ENCODE measurements around the gene HECW1. TPM values are rescaled to one million over a fixed set of nuclear protein-coding genes. Genes with fewer than 3 reads are reported as not detected.

Gene HECW1
- total RNA-seq, 2 experiments from 2014 or later: not detected

DNA sequence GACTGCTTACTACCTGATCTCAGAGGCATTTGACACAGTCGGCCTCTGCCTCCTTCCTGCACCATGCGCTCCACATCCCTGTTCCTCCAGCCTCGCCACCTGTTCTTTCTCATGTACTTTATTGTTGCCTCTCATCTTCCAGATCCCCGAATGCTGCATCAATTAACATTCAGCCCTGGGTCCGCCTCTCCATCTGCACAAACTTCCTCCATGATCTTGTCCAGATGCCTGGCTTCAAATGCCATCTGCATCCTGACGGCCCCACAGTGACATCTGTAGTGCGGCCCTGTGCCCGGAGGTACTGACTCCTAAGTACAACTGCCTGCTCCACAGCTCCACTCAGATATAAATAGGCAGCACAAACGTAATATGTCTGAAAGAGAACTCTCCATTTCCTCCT is 419.3 kb downstream of the HECW1 start:
- ATAC-seq (no peak), DNase-seq (no peak)
- TF ChIP-seq, protein P1, sequence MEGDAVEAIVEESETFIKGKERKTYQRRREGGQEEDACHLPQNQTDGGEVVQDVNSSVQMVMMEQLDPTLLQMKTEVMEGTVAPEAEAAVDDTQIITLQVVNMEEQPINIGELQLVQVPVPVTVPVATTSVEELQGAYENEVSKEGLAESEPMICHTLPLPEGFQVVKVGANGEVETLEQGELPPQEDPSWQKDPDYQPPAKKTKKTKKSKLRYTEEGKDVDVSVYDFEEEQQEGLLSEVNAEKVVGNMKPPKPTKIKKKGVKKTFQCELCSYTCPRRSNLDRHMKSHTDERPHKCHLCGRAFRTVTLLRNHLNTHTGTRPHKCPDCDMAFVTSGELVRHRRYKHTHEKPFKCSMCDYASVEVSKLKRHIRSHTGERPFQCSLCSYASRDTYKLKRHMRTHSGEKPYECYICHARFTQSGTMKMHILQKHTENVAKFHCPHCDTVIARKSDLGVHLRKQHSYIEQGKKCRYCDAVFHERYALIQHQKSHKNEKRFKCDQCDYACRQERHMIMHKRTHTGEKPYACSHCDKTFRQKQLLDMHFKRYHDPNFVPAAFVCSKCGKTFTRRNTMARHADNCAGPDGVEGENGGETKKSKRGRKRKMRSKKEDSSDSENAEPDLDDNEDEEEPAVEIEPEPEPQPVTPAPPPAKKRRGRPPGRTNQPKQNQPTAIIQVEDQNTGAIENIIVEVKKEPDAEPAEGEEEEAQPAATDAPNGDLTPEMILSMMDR (IDR thresholded peaks at IDR 0.05): no peak
- H3K27me3 Mint-ChIP-seq: no peaks in the 10 kb centered on the region
- H3K4me1 Mint-ChIP-seq (ENCODE audit: low read depth): no peaks in the 10 kb centered on the region
- ChIA-PET CTCF (no interaction called here), POLR2A (interaction anchor here (1.1 kb wide), 1 partner anchor 11 kb away, joined by 3 read pairs; no protein-coding TSS in a partner anchor)
- no peaks in the 10 kb centered on the region for H3K9me3 Mint-ChIP-seq
- no peak overlapping the region for H3K4me3 Mint-ChIP-seq
- no peaks in the 10 kb centered on the region for H3K36me3 Mint-ChIP-seq (ENCODE audit: low read depth)
- H3K27ac Mint-ChIP-seq: no peak overlapping the region
- intact Hi-C loops (cut with micrococcal nuclease): no loop called here

DNA sequence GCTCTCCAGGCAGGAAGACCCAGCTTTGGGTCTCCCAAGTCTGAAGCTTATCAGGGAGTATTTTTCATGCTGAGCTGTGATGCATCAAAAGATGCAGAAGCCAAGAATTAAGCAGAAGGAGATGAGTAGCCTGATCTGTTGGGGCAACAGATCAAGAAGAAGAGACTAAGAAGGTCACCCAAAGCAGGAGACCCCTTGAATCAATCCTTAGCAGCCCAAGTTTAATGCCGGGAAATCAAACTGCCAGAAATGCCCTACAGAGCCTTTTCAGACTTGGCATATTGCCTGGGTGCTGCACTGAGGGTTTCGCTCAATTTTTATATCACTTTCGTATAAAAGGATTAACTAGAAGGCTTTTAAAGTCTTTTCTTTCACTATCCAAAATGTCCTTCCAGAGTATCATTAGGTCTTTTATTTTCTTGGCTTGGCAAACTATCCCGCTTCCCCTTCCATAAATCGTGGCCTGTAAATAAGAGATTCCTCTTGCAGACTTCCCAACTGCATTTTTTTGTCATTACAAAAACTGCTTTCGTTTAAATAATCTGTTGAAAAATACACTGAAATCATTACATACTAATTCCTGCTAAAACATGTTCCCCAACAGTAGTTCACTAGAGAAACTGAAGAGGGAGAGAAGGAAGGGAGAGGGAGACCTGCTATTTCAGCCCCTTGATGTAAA is 421.5 kb downstream of the HECW1 start:
- no peaks in the 10 kb centered on the region for H3K4me1 Mint-ChIP-seq (ENCODE audit: low read depth)
- ATAC-seq (no peak), DNase-seq (no peak)
- ChIA-PET POLR2A (no interaction called here), CTCF (no interaction called here)
- TF ChIP-seq, protein P1 (IDR thresholded peaks at IDR 0.05): no peak
- intact Hi-C loops (cut with micrococcal nuclease): no loop called here
- H3K27ac Mint-ChIP-seq: no peak overlapping the region
- H3K36me3 Mint-ChIP-seq (ENCODE audit: low read depth): no peaks in the 10 kb centered on the region
- no peaks in the 10 kb centered on the region for H3K27me3 Mint-ChIP-seq
- no peak overlapping the region for H3K4me3 Mint-ChIP-seq
- H3K9me3 Mint-ChIP-seq: no peaks in the 10 kb centered on the region

DNA sequence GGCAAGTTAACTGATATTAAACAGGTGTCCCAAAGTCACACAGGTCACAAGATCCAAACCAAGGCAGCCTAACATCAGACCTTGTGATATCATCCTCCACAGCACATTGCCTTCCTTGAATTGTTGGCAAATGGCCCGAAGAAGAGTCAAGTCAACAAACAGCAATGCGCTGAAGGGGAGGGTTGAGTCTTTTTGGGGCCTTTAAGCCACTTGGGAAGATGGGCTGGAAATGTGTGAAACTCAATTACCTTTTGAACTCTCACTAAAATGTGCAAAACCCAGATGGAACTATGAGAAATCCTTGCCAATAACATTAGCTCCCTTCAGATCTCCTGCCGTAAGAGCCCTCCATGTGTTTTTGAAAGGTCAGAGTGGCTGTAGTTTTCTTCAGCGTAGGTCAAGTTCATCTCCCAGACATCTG is 422.6 kb downstream of the HECW1 start:
- Mint-ChIP-seq H3K4me3 (no peak overlapping the region), H3K36me3 (ENCODE audit: low read depth) (no peaks in the 10 kb centered on the region), H3K9me3 (no peaks in the 10 kb centered on the region), H3K4me1 (ENCODE audit: low read depth) (no peaks in the 10 kb centered on the region), H3K27me3 (no peaks in the 10 kb centered on the region), H3K27ac (no peak overlapping the region)
- ChIA-PET POLR2A (no interaction called here), CTCF (no interaction called here)
- DNase-seq (no peak), ATAC-seq (no peak)
- intact Hi-C loops (cut with micrococcal nuclease): no loop called here
- TF ChIP-seq, protein P1 (IDR thresholded peaks at IDR 0.05): no peak

DNA sequence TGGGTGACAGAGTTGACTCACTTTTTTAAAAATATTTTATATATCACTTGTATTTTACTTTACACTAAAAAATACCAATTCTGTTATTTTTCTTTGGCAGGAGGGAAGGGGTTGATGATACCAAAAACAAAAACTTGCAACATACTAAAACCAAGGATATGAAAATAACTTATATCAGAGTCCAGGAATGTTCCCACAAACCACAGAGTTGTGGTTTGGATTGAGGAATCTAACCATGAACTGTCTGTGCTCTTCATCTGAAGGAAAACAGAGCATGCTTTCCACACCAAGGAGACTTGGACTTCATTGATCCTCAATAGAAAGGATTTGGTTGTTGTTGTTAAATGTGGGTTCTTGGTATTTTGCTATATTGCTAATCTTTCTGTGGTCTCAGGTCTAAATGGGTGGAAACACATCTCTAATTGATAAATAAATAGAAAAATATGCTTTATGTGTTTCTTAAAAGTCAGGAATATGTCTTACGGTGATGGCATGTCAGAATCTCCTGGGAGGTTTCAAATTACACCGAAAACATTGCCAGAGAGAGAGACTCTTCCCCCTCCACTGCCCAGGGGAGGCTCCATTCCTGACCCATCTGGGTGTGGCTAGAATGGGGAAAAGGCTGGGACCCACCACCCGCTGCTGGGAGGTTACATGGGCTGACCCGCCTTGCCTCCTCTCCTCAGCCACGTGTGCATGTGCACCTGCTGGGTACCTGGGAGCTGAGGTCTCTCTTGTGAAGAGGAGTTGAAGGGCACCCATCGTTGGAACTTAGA is 423.6 kb downstream of the HECW1 start:
- ATAC-seq: no peak
- Mint-ChIP-seq H3K4me1 (ENCODE audit: low read depth) (no peaks in the 10 kb centered on the region), H3K36me3 (ENCODE audit: low read depth) (no peaks in the 10 kb centered on the region), H3K9me3 (no peaks in the 10 kb centered on the region), H3K27ac (no peak overlapping the region), H3K27me3 (peaks cover 3% of the 10 kb centered on the region), H3K4me3 (no peak overlapping the region)
- TF ChIP-seq, protein P1 (IDR thresholded peaks at IDR 0.05): no peak
- ChIA-PET POLR2A (no interaction called here), CTCF (no interaction called here)
- intact Hi-C loops (cut with micrococcal nuclease): no loop called here
- DNase-seq: no peak

DNA sequence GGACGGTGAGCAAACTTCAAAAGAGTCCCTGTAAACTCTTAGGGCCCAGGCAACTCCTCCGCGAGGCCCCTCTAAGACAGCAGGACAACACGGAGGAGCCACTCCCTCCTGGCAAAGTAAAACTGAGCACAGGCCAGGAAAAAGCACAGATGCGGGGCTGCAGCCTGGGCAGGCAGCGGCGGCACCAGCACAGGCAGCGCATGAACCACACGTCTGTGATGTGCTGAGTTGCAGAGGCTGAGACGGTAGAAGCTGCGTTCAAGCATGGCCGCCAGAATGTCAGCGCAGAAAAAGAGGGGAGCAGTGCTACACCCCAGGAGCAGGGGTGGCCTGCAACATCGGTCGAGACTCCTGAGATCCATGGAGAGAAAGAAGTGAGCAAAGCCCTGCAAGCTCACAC is 424.3 kb downstream of the HECW1 start:
- ATAC-seq: no peak
- Mint-ChIP-seq H3K27ac (no peak overlapping the region), H3K4me3 (no peak overlapping the region), H3K27me3 (peaks cover 3% of the 10 kb centered on the region), H3K36me3 (ENCODE audit: low read depth) (no peaks in the 10 kb centered on the region), H3K9me3 (no peaks in the 10 kb centered on the region), H3K4me1 (ENCODE audit: low read depth) (no peaks in the 10 kb centered on the region)
- TF ChIP-seq, protein P1 (IDR thresholded peaks at IDR 0.05): no peak
- intact Hi-C loops (cut with micrococcal nuclease): no loop called here
- ChIA-PET CTCF (interaction anchor here (1.0 kb wide), 1 partner anchor 9 kb away, joined by 3 read pairs; no protein-coding TSS in a partner anchor), POLR2A (interaction anchor here (1.2 kb wide), 1 partner anchor 46 kb away, joined by 4 read pairs; the partner anchor contains the start of gene STK17A)
- no peak for DNase-seq

All from activated CD8-positive, alpha-beta T cell treated with anti-CD3 and anti-CD28 coated beads for 36 hours (primary cell).